NCI-H345 treated with DMSO at 0.1 percent for 48 hours (cell line): ENCODE data around the gene MITF.

Experiments
- DNase-seq: peaks from one replicate; lab custom pipeline; 2025; ENCODE audit not compliant: unreplicated experiment; lab: John Stamatoyannopoulos, UW

MITF gene

GRCh38 chr3:70000563-70001081, 261.4 kb downstream of the MITF start:
- DNase-seq, result no peak

DNA sequence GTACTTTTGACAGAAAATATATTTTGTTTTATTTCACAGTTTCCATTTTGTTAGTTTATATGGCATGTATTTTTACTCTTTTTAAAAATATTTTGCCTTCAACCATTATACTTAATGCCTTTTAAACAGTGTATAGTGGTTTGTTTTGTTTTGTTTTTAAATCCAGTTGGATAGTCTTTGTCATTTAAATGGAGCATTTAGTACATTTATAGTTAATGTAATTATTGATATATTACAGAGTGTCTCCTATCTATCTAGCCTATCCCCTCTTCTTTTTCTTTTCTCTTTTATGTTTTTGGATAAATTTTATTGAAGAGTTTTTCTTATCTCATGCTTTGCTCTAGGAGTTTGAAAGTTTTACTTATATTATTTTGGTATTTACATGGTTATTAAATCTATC, 263.9 kb downstream of the MITF start:
- DNase-seq, result no peak

- DNase-seq, result no peak
Observed at GRCh38 chr3:70006089-70006488, 266.8 kb downstream of the MITF start.

GRCh38 chr3:70010346-70010745, 271.1 kb downstream of the MITF start:
- DNase-seq, result no peak

DNA sequence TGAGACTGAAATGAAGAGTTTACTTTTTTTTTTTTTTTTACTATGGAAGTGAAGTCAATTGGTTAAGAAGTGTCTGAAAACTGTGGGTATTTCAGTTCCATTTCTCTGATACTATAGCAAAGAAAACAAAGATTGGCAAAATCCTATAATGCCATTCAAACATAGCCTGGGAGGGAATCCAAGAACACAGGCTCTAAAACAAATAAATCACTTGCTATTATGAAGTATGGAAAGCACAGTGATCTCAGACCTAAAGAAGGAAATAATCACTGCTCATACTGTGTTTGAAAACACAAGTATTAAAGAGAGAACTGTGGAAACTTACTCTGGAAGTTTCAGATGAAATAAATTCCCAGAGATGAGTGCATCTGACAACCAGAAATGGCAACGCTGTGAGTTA, 272.3 kb downstream of the MITF start:
- no peak for DNase-seq
